MCF 10A (cell line): Measurements from ENCODE around the gene FMNL2. TPM values are rescaled to one million over a fixed set of nuclear protein-coding genes. Genes with fewer than 3 reads are reported as not detected.

ENCODE experiments used
- BruUV-seq: library from RNA; stranded (reverse); fragments of 400-500 nt; replicated peaks from 2 replicates; lab custom pipeline; 2021; lab: Mats Ljungman, UMichigan
- CTCF ChIA-PET: fragments of 300-600 bp; sonication (Branson Sonifier 250); formaldehyde crosslinking; extraction: SDS; loops from one replicate; lab custom pipeline; 2021; ENCODE audit warnings: antibody characterized with exemption, inconsistent platforms; lab: Yijun Ruan, JAX
- POLR2A ChIA-PET: fragments of 300-600, 350-650 bp; sonication (Branson Sonifier 250); formaldehyde crosslinking; extraction: SDS; loops from one replicate; lab custom pipeline; 2020; ENCODE audit warnings: antibody characterized with exemption, inconsistent platforms; lab: Yijun Ruan, JAX
- DNase-seq: peaks from one replicate; pipeline ENCODE4 v3.0.0-alpha.2; 2018; ENCODE audit not compliant: unreplicated experiment
- H3K27ac Mint-ChIP-seq: one replicate; pipeline ENCODE4 v1.8.0; 2022; ENCODE audit warnings: mild to moderate bottlenecking, low read depth, mixed read lengths; ENCODE audit not compliant: unreplicated experiment
- H3K27me3 Mint-ChIP-seq: one replicate; pipeline ENCODE4 v1.8.0; 2022; ENCODE audit warnings: mixed read lengths; ENCODE audit not compliant: insufficient read depth, unreplicated experiment
- H3K36me3 Mint-ChIP-seq: one replicate; pipeline ENCODE4 v1.8.0; 2022; ENCODE audit warnings: mild to moderate bottlenecking, moderate library complexity, mixed read lengths; ENCODE audit not compliant: insufficient read depth, unreplicated experiment
- H3K4me1 Mint-ChIP-seq: one replicate; pipeline ENCODE4 v1.8.0; 2022; ENCODE audit warnings: mixed read lengths; ENCODE audit not compliant: insufficient read depth, unreplicated experiment
- H3K4me3 Mint-ChIP-seq: one replicate; pipeline ENCODE4 v1.8.0; 2022; ENCODE audit warnings: mild to moderate bottlenecking, moderate library complexity, mixed read lengths; ENCODE audit not compliant: unreplicated experiment
- H3K9me3 Mint-ChIP-seq: one replicate; pipeline ENCODE4 v1.8.0; 2022; ENCODE audit warnings: mixed read lengths; ENCODE audit not compliant: unreplicated experiment
- CTCF ChIP-seq: fragments of 200-600 bp; IDR thresholded peaks from one replicate; pipeline ENCODE4 v1.8.0; 2022; ENCODE audit warnings: antibody characterized with exemption, mild to moderate bottlenecking; ENCODE audit not compliant: unreplicated experiment
- intact Hi-C: fragments of 100-400 bp; cut with micrococcal nuclease; formaldehyde crosslinking; loops from 2 replicates; pipeline ENCODE4 v1.14.1; 2022
- total RNA-seq: library from RNA; stranded (reverse); gene quantifications from 2 replicates; pipeline ENCODE4 v1.2.3, GENCODE V29; 2022

The FMNL2 gene
- total RNA-seq, 1 experiment from 2014 or later, result 76.5 TPM

- TF ChIP-seq CTCF, result no peak
- H3K27me3 Mint-ChIP-seq, result no peaks in the 10 kb centered on the region
- CTCF ChIA-PET, result interaction anchor here (0.6 to 6.9 kb wide), 9 partner anchors 9 to 471 kb away, joined by 3 to 80 read pairs (median 3); partner anchors contain the start of gene STAM2
- DNase-seq, result peak; percentile 61
- H3K27ac Mint-ChIP-seq, result no peak overlapping the region
- intact Hi-C loops, result no loop called here
- H3K4me1 Mint-ChIP-seq, result peaks cover 6% of the 10 kb centered on the region
- peaks cover 93% of the 10 kb centered on the region for H3K36me3 Mint-ChIP-seq
- no TSS peak for BruUV-seq
- H3K4me3 Mint-ChIP-seq, result no peak overlapping the region
- POLR2A ChIA-PET, result interaction anchor here (0.7 to 4.0 kb wide), 8 partner anchors 9 to 471 kb away, joined by 3 to 19 read pairs (median 6); partner anchors contain the start of genes ARL6IP6, PRPF40A and STAM2
- no peaks in the 10 kb centered on the region for H3K9me3 Mint-ChIP-seq
These were observed 311.8 kb downstream of the FMNL2 start for GRCh38 chr2:152646775-152647174.

- intact Hi-C loops, result no loop called here
- BruUV-seq, result no TSS peak
- Mint-ChIP-seq H3K9me3 (no peaks in the 10 kb centered on the region), H3K4me1 (peaks cover 6% of the 10 kb centered on the region), H3K4me3 (no peak overlapping the region), H3K27ac (no peak overlapping the region), H3K36me3 (peaks cover 93% of the 10 kb centered on the region), H3K27me3 (no peaks in the 10 kb centered on the region)
- CTCF ChIA-PET, result interaction anchor here (0.6 to 6.9 kb wide), 7 partner anchors 9 to 472 kb away, joined by 3 to 80 read pairs (median 3); partner anchors contain the start of gene STAM2
- DNase-seq, result no peak
- POLR2A ChIA-PET, result interaction anchor here (0.7 to 4.0 kb wide), 6 partner anchors 11 to 472 kb away, joined by 3 to 19 read pairs (median 6); partner anchors contain the start of genes ARL6IP6, PRPF40A and STAM2
- no peak for TF ChIP-seq CTCF
These were observed 312.6 kb downstream of the FMNL2 start for GRCh38 chr2:152647552-152647951.

- no peaks in the 10 kb centered on the region for H3K27me3 Mint-ChIP-seq
- no peak for DNase-seq
- peak; percentile 20 for TF ChIP-seq CTCF
- BruUV-seq, result no TSS peak
- ChIA-PET CTCF (interaction anchor here (0.5 to 6.9 kb wide), 6 partner anchors 10 to 213 kb away, joined by 3 to 80 read pairs (median 4); no protein-coding TSS in a partner anchor), POLR2A (interaction anchor here (0.7 to 4.0 kb wide), 5 partner anchors 13 to 69 kb away, joined by 3 to 19 read pairs (median 4); partner anchors contain the start of genes ARL6IP6 and PRPF40A)
- intact Hi-C loops, result no loop called here
- no peaks in the 10 kb centered on the region for H3K9me3 Mint-ChIP-seq
- peaks cover 93% of the 10 kb centered on the region for H3K36me3 Mint-ChIP-seq
- no peak overlapping the region for H3K27ac Mint-ChIP-seq
- H3K4me1 Mint-ChIP-seq, result peaks cover 6% of the 10 kb centered on the region
- no peak overlapping the region for H3K4me3 Mint-ChIP-seq
These were observed 313.4 kb downstream of the FMNL2 start for GRCh38 chr2:152648336-152648735.

GRCh38 chr2:152649997-152650396, 315.0 kb downstream of the FMNL2 start:
- Mint-ChIP-seq H3K27me3 (no peaks in the 10 kb centered on the region), H3K4me3 (no peak overlapping the region), H3K9me3 (no peaks in the 10 kb centered on the region), H3K36me3 (peaks cover 93% of the 10 kb centered on the region), H3K27ac (no peak overlapping the region), H3K4me1 (peaks cover 6% of the 10 kb centered on the region)
- no peak for DNase-seq
- intact Hi-C loops, result no loop called here
- CTCF ChIA-PET, result interaction anchor here (6.9 kb wide), 1 partner anchor 15 kb away, joined by 80 read pairs; no protein-coding TSS in a partner anchor
- no TSS peak for BruUV-seq
- POLR2A ChIA-PET, result no interaction called here
- no peak for TF ChIP-seq CTCF
